H9 (cell line): ENCODE results near the gene L1CAM. TPM values are rescaled to one million over a fixed set of nuclear protein-coding genes. Genes with fewer than 3 reads are reported as not detected.

Experiments used
- DNase-seq: peaks from one replicate; pipeline ENCODE4 v3.0.0-alpha.2; 2017
- H2AFZ ChIP-seq: one replicate; pipeline ENCODE4 v1.6.1; 2013; ENCODE audit warnings: mild to moderate bottlenecking, low read length, control low read depth, moderate library complexity
- H2AK5ac ChIP-seq: 2 replicates; pipeline ENCODE4 v1.6.1; 2013; ENCODE audit warnings: low read length, control low read depth, mixed read lengths; ENCODE audit not compliant: insufficient read length
- H2BK120ac ChIP-seq: one replicate; pipeline ENCODE4 v1.6.1; 2013; ENCODE audit warnings: low read depth, mild to moderate bottlenecking, low read length, control low read depth, inconsistent platforms; ENCODE audit not compliant: poor library complexity, severe bottlenecking
- H2BK12ac ChIP-seq: 2 replicates; pipeline ENCODE4 v1.6.1; 2013; ENCODE audit warnings: low read length, control low read depth, mixed read lengths, low read depth; ENCODE audit not compliant: insufficient read length
- H2BK15ac ChIP-seq: 2 replicates; pipeline ENCODE4 v1.6.1; 2013; ENCODE audit warnings: low read depth, low read length, control low read depth
- H2BK20ac ChIP-seq: one replicate; pipeline ENCODE4 v1.6.1; 2013; ENCODE audit warnings: low read depth, mild to moderate bottlenecking, low read length, control low read depth, inconsistent platforms; ENCODE audit not compliant: poor library complexity, severe bottlenecking
- H2BK5ac ChIP-seq: 2 replicates; pipeline ENCODE4 v1.6.1; 2013; ENCODE audit warnings: low read length, control low read depth, mixed read lengths; ENCODE audit not compliant: insufficient read length
- H3K14ac ChIP-seq: 2 replicates; pipeline ENCODE4 v1.6.1; 2013; ENCODE audit warnings: low read length, control low read depth; ENCODE audit not compliant: insufficient read depth
- H3K18ac ChIP-seq: 2 replicates; pipeline ENCODE4 v1.6.1; 2013; ENCODE audit warnings: low read depth, mild to moderate bottlenecking, mixed read lengths, low read length, control low read depth; ENCODE audit not compliant: insufficient read length
- H3K23ac ChIP-seq: 2 replicates; pipeline ENCODE4 v1.6.1; 2013; ENCODE audit warnings: low read length, control low read depth, mixed read lengths, low read depth; ENCODE audit not compliant: insufficient read length
- H3K23me2 ChIP-seq: 2 replicates; pipeline ENCODE4 v1.6.1; 2013; ENCODE audit warnings: low read depth, mild to moderate bottlenecking, mixed read lengths, low read length, control low read depth; ENCODE audit not compliant: insufficient read length, poor library complexity, severe bottlenecking
- H3K27ac ChIP-seq: 2 replicates; pipeline ENCODE4 v1.5.1; 2013; ENCODE audit warnings: low read length, control low read depth, mixed read lengths, low read depth; ENCODE audit not compliant: insufficient read length
- H3K27me3 ChIP-seq: 2 replicates; pipeline ENCODE4 v1.6.1; 2013; ENCODE audit warnings: low read length, control low read depth, inconsistent platforms; ENCODE audit not compliant: insufficient read depth
- H3K4ac ChIP-seq: 2 replicates; pipeline ENCODE4 v1.6.1; 2013; ENCODE audit warnings: low read depth, mild to moderate bottlenecking, control low read depth, inconsistent platforms, low read length, moderate library complexity
- H3K4me1 ChIP-seq: 2 replicates; pipeline ENCODE4 v1.6.1; 2013; ENCODE audit warnings: low read length, control low read depth, inconsistent platforms; ENCODE audit not compliant: insufficient read depth
- H3K4me2 ChIP-seq: 2 replicates; pipeline ENCODE4 v1.6.1; 2013; ENCODE audit warnings: low read length, control low read depth, mixed read lengths; ENCODE audit not compliant: insufficient read length, insufficient read depth
- H3K56ac ChIP-seq: 2 replicates; pipeline ENCODE4 v1.6.1; 2013; ENCODE audit warnings: low read depth, mild to moderate bottlenecking, mixed read lengths, low read length, control low read depth; ENCODE audit not compliant: insufficient read length
- H3K79me1 ChIP-seq: 2 replicates; pipeline ENCODE4 v1.6.1; 2013; ENCODE audit warnings: low read depth, mild to moderate bottlenecking, moderate library complexity, low read length, control low read depth, inconsistent platforms; ENCODE audit not compliant: insufficient read depth, poor library complexity, severe bottlenecking
- H3K79me2 ChIP-seq: 2 replicates; pipeline ENCODE4 v1.6.1; 2013; ENCODE audit warnings: low read length, control low read depth, inconsistent platforms; ENCODE audit not compliant: insufficient read depth
- H3K9ac ChIP-seq: 2 replicates; pipeline ENCODE4 v1.6.1; 2013; ENCODE audit warnings: low read length, control low read depth, mixed read lengths; ENCODE audit not compliant: insufficient read length; ENCODE audit errors: extremely low read depth
- H3K9me3 ChIP-seq: one replicate; pipeline ENCODE4 v1.6.1; 2013; ENCODE audit warnings: low read depth, low read length, inconsistent platforms; ENCODE audit not compliant: control insufficient read depth
- H3T11ph ChIP-seq: one replicate; pipeline ENCODE4 v1.6.1; 2013; ENCODE audit warnings: mild to moderate bottlenecking, low read length, control low read depth, inconsistent platforms
- H4K20me1 ChIP-seq: one replicate; pipeline ENCODE4 v1.6.1; 2013; ENCODE audit not compliant: control insufficient read depth, insufficient read length, insufficient read depth
- H4K5ac ChIP-seq: 2 replicates; pipeline ENCODE4 v1.6.1; 2013; ENCODE audit warnings: low read depth, mild to moderate bottlenecking, mixed read lengths, low read length, control low read depth; ENCODE audit not compliant: insufficient read length
- H4K8ac ChIP-seq: replicated peaks from 2 replicates; pipeline ENCODE4 v1.6.1; 2013; ENCODE audit warnings: low read length, control low read depth, mixed read lengths, low read depth; ENCODE audit not compliant: insufficient read length
- H4K91ac ChIP-seq: 2 replicates; pipeline ENCODE4 v1.6.1; 2013; ENCODE audit warnings: low read depth, mild to moderate bottlenecking, moderate library complexity, mixed read lengths, low read length, control low read depth; ENCODE audit not compliant: insufficient read length
- H3K27ac Mint-ChIP-seq, 3 experiments: 2 replicates in 2 of 3; 3 replicates in 1 of 3; pipeline ENCODE4 v1.8.0; 2020 to 2021; ENCODE audit warnings: mixed read lengths in 3 of 3, mild to moderate bottlenecking in 1 of 3, moderate library complexity in 1 of 3
- H3K27me3 Mint-ChIP-seq: 2 replicates; pipeline ENCODE4 v1.8.0; 2021; ENCODE audit warnings: low read depth, mild to moderate bottlenecking, moderate library complexity, mixed read lengths
- H3K36me3 Mint-ChIP-seq, 3 experiments: 2 replicates in 2 of 3; 3 replicates in 1 of 3; pipeline ENCODE4 v1.8.0; 2020 to 2021; ENCODE audit warnings: low read depth in 3 of 3, mixed read lengths in 3 of 3; ENCODE audit not compliant: insufficient read depth in 1 of 3
- H3K4me1 Mint-ChIP-seq, 2 experiments: 2 replicates each; pipeline ENCODE4 v1.8.0; 2020; ENCODE audit warnings: mixed read lengths in 2 of 2
- H3K4me3 Mint-ChIP-seq, 2 experiments: 2 replicates in 1 of 2; 3 replicates in 1 of 2; pipeline ENCODE4 v1.8.0; 2020 to 2021; ENCODE audit warnings: mild to moderate bottlenecking in 2 of 2, mixed read lengths in 2 of 2, moderate library complexity in 1 of 2
- H3K9me3 Mint-ChIP-seq, 2 experiments: 2 replicates in 1 of 2; 3 replicates in 1 of 2; pipeline ENCODE4 v1.8.0; 2020; ENCODE audit warnings: mild to moderate bottlenecking in 2 of 2, mixed read lengths in 2 of 2, moderate library complexity in 1 of 2
- CTCF ChIP-seq: fragments of 200-600 bp; sonication (generic); conservative IDR thresholded peaks from 3 replicates; pipeline ENCODE4 v1.8.0; 2021; ENCODE audit warnings: antibody characterized with exemption, mild to moderate bottlenecking
- WGBS: extraction: QIAGEN DNeasy Blood & Tissue Kit; methylation state at CpG from one replicate; pipeline ENCODE4 v1.1.7; 2013; ENCODE audit warnings: missing lambda C conversion rate, low lambda C conversion rate, mixed read lengths; ENCODE audit not compliant: insufficient read length; ENCODE audit errors: extremely low coverage; 5-methylcytosine and 5-hydroxymethylcytosine counted together
- total RNA-seq: library from RNA; stranded (reverse); gene quantifications from 2 replicates; pipeline ENCODE4 v1.2.1, GENCODE V29; 2021

The L1CAM gene
- total RNA-seq, 1 experiment from 2014 or later, result 22.7 TPM

- Histone ChIP-seq H3K79me1 (no peaks in the 10 kb centered on the region), H3K56ac (no peak overlapping the region), H3K4me1 (no peaks in the 10 kb centered on the region), H2AFZ (no peak overlapping the region), H3T11ph (no peak overlapping the region), H2BK120ac (no peak overlapping the region), H3K79me2 (no peaks in the 10 kb centered on the region; the same call in 1 of the 2 replicates), H2BK20ac (no peak overlapping the region), H2BK15ac (no peak overlapping the region), H2BK12ac (no peak overlapping the region), H3K9ac (no peak overlapping the region), H4K5ac (no peak overlapping the region), H2BK5ac (no peak overlapping the region), H3K14ac (no peak overlapping the region), H3K23me2 (peaks cover 11% of the 10 kb centered on the region), H2AK5ac (no peak overlapping the region), H3K27me3 (no peaks in the 10 kb centered on the region), H4K8ac (no peak overlapping the region), H3K4me2 (no peak overlapping the region), H3K4ac (no peak overlapping the region), H3K27ac (no peak overlapping the region), H3K9me3 (peaks cover 26% of the 10 kb centered on the region), H4K20me1 (no peaks in the 10 kb centered on the region), H4K91ac (no peak overlapping the region), H3K18ac (no peak overlapping the region), H3K23ac (no peak overlapping the region)
- peaks cover 55 to 66% of the 10 kb centered on the region in 2 experiments for H3K9me3 Mint-ChIP-seq
- no peak overlapping the region for H3K4me3 Mint-ChIP-seq
- no peak overlapping the region for H3K27ac Mint-ChIP-seq
- no CpG with 5 or more reads among the region's 13 CpGs for WGBS
- peaks cover 22 to 47% (median 30%) of the 10 kb centered on the region in 3 experiments for H3K36me3 Mint-ChIP-seq
- H3K4me1 Mint-ChIP-seq, result peaks cover 2 to 25% of the 10 kb centered on the region in 2 experiments; a peak in 3 of 4 replicates
- no peaks in the 10 kb centered on the region for H3K27me3 Mint-ChIP-seq
- no peak for TF ChIP-seq CTCF
- no peak for DNase-seq
These were observed 46.4 kb upstream of the L1CAM start for GRCh38 chrX:153932220-153932915.
